ENCODE results near the gene RPS6KA1.
A peak's percentile ranks its signal among the peaks of the same experiment; 100 is the strongest.
"Not testable (repeated sequence)": the region's sequence is repeated elsewhere in the genome, so short reads cannot be mapped to it uniquely, and the experiment has no call there.

RPS6KA1 gene

DNA sequence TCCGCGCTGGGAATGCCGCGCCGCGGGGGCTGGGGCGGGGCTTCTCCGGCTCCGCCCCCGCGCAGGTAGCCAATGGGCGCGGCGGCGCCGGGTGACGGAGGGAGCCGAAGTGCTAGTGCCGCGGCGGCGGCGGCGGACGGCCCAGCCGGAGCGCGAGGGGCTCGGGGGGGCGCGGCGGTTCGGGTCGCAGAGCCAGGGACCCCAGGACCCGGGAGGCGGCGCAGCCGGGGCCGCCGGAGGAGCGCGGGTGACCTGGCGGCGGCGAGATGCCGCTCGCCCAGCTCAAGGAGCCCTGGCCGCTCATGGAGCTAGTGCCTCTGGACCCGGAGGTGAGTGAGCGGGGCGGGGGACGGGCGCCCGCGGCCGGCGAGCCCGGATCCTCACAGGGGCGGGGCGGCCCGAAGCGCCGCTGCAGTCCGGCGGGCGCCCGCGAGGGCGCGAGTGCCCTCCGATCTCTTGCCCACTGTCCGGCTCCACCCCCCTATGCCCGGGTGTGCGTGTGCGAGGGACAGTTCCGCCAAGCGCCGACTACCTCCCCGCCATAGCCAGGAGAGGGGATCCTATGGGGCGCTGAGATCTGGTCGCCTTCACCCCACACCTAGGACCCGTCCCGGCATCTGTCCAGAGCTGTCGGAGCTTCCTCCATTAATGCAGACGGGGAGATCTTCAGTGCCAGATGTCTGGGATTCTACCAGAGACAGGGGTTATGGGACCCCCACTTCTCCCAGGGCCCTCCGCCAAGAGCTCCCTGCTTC, at the start of gene RPS6KA1:
Gene RPS6KA1 (plus strand): TSS at position 107 of the 755 bp plus-strand sequence. CDS start 160 bp downstream, at position 267.
- DNase-seq, result peak in 32 of 56 donors; percentile 10 to 76 (median 42)

GRCh38 chr1:26482921-26483320, 46.6 kb upstream of the RPS6KA1 start:
- DNase-seq, result no peak

DNA sequence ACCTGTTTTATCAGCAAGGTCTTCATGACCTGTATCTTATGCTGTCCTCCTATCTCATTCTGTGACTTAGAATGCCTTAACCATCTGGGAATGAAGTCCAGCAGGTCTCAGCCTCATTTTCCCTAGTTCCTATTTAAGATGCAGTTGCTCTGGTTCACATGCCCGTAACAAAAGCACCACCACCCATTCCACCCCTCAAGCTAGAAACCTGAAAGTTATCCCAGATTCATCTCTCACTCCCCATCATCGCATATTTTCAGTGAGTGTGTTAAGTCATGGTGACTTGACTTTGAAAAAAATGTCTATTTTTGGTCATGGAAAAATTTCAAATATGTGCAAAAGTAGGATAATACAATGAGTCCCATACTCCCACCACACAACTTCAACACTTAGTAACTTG, 45.6 kb upstream of the RPS6KA1 start:
- DNase-seq, result no peak

- no peak for DNase-seq
Measured at GRCh38 chr1:26490155-26490554, 39.4 kb upstream of the RPS6KA1 start.

DNA sequence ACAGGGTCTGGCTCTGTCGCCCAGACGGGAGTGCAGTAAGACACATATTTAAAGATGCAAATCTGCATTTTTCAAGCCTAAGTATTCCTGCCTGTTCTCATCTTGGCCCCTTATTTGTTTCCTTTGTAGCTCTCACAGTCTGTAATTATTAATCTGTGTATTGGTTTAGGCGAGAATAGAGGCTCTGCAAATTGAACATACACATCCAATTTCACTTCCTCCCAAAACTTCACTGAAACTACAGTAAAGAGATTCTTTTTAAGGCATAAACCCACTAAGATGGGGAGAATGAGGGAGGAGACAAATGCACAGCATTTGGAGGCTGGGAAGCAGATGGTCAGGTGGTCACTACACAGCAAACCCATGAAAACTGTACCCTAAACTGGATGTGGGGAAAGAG, 36.3 kb upstream of the RPS6KA1 start:
- no peak for DNase-seq

GRCh38 chr1:26493938-26494337, 35.6 kb upstream of the RPS6KA1 start:
- DNase-seq, result no peak

GRCh38 chr1:26496861-26497260, 32.7 kb upstream of the RPS6KA1 start:
- DNase-seq, result peak in 1 of 56 donors; percentile 4

DNA sequence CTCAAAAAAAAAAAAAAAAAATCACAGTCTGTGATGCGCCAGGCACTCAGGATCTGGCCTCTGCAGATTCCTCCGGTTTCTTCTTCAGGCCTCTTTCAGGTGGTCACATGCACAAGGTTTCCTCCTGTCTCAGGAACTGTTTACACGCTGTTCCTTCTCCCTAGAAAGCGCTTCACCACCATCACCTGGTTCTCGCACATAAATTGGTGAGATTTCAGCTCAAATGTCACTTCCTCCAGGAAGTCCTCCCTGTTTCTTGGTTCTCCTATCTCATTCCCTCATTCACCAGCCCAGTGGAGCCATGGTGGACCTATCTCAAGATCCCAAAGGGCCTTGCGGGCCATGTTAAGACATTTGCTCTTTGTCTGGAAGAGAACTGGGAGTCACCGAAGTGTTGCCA, 30.7 kb upstream of the RPS6KA1 start:
- DNase-seq, result no peak

DNA sequence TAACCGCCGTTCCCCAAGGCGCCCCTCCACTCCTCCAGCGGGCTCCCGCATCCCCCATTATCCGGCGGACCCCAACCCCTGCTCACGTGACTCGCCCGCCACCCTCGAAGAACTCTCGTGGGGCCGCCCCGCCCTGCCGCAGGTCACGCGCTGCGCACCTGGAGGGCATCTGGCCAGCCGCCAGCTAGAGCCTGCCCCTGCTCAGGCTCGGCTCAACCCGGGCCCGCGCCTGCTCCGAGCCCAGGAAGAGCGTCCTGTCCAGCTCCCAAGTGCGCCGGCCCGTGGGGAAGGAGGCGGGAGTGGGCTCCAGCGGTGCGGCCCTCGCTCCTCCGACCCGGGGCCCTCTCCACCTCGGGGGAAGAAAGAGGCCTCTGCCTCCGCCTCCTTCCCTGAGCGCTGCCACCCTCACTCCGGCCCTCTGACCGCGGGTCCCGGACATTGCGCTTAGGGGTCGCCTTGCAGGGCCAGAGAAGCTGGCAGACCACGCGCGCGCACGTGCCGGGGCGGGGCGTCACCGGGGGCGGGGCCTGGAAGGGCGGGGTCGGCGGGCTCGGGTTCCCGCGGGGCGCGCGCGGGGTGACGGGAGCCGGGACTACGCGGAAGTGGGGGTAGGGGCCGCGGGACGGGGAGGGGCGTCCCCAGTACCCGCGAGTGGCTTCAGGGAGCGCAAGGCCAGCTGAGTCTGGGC, 28.9 kb upstream of the RPS6KA1 start:
- peak; percentile 22 to 92 (median 77) for DNase-seq

DNA sequence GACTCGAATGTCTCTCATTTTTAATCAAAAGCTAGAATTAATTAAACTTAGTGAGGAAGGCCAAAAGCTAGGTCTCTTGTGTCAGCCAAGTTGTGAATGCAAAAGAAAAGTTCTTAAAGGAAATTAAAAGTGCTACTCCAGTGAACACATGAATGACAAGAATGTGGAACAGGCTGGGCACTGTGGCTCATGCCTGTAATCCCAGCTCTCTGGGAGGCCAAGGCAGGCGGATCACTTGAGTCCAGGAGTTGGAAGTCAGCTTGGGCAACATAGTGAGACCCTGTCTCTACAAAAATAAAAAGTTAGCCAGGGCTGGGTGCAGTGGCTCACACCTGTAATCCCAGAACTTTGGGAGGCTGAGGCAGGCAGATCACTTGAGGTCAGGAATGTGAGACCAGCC, 18.9 kb upstream of the RPS6KA1 start:
- not testable (repeated sequence) for DNase-seq

- DNase-seq, result not testable (repeated sequence)
Measured at GRCh38 chr1:26515836-26516235, 13.7 kb upstream of the RPS6KA1 start.

DNA sequence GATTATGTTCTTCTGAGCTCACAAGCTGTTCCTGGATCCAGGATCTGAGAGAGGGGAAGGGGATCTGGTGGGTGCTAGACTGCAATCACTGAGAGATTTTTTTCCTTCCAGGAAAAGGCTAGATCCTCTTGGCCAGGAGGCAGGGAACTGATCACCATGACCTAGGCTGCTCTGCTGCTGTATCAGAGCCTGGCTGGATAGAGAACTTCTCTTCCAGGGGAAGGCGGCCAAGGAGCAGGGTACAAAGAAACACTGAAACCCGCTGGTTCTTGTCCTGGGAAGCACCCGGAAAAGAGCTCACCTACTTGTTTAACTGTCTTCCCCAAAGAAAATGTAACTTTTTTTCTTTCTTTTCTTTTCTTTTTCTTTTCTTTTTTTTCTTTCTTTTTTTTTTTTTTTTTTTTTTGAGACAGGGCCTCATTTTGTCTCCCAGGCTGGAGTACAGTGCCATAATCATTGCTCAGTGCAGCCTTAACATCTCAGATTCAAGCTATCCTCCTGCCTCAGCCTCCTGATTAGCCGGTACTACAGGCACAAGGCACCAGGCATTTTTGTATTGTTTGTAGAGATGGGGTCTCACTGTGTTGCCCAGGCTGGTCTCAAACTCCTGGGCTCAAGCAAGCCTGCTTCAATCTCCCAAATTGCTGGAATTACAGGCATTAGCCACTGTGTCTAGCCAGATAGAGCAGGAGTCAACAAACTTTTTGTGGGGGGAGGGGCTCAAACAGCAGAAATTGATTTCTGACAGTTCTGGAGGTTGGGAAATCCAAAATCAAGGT, 12.4 kb upstream of the RPS6KA1 start:
- DNase-seq, result no peak

DNA sequence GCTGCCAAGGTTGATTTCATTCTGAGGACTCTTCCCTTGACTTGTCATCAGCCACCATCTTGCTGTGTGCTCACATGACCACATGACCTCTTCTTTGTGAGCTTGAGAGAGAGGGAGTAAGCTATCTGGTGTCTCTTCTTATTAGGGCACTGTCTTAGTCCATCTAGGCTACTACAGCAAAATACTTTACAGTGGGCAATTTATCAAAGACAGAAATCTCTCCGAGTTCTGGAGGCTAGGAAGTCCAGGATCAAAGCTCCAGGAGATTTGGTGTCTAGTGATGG, 11.9 kb upstream of the RPS6KA1 start:
- no peak for DNase-seq

DNA sequence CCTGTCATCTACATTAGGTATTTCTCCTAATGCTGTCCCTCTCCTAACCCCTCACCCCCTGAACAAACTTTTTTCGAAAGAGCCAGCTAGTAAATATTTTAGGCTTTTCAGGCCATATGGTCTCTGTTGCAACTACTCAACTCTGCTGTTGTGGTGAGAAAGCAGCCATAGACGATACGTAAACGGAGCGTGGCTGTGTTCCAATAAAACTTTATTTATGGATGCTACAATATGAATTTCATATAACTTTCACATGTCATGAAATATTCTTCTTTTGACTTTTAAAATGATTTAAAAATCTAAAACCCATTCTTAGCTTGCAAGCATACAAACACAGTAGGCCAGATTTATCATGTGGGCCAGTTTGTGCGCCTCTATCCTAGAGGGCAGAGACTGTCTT, 11.2 kb upstream of the RPS6KA1 start:
- no peak for DNase-seq

DNA sequence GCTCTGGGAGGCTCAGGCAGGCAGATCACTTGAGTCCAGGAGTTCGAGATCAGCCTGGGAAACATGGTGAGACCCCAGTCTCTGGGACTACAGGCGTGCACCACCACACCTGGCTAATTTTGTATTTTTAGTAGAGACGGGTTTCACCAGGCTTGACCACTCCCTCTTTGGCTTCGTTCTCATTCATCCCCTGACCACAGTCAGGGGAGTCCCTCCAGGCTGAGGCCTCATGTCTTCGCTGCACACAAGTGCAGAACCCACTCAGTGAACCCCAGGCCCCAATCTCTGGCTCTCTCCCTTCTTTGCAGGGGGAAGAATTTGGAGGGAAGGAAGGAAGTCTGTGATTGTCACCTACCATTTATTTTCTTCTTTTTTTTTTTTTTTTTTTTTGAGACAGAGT, 9.2 kb upstream of the RPS6KA1 start:
- DNase-seq, result no peak

DNA sequence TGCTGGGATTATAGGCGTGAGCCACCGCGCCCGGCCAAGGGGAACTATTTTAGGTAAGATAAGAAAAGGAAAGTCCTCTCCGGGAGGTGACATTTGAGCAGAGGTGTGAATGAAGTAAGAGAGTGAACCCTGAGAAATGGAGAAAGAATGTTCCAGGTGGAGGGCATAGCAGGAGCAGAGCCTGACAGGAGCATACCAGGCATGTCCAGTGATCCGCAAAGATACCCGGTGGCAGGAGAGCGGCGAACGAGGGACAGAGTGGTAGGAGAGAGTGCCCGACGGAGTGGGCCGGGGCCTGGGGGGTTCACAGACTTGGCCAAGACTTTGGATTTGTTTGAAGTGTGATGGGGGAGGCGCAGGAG, 7.9 kb upstream of the RPS6KA1 start:
- no peak for DNase-seq

- DNase-seq, result no peak
Measured at GRCh38 chr1:26522073-26522472, 7.5 kb upstream of the RPS6KA1 start.

DNA sequence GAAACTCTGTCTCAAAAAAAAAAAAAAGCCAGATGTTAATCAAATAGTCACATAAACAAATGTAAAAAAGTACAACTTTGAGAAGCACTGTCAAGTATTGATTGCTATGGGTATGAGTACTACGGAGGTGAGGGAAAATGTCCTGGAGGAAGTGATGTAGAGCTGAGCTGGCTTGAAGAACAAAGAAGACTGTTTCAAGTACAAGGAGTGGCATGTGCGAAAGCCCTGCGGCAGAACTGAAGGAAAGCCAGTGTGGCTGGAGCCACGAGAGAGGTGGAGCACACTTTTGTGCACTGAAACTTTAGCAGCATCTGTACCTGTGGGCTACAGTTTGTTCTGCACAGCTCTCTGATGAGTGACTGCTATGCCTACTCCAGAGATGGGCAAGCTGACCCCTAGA, 5.4 kb upstream of the RPS6KA1 start:
- no peak for DNase-seq

DNA sequence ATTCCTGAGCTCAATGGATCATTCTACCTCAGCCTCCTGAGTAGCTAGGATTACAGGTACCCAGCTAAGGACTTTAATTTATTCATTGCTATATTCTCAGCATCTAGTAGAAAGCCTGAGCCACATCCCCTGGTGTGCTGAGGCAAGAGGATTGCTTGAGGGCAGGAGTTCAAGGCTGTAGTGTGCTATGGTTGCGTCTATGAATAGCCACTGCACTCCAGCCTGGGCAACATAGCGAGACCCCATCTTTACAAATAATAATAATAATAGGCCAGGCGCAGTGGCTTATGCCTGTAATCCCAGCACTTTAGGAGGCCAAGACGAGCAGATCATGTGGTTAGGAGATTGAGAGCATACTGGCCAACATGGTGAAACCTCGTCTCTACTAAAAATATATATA, 3.3 kb upstream of the RPS6KA1 start:
- no peak for DNase-seq

- peak in 1 of 56 donors; percentile 65 for DNase-seq
Measured at GRCh38 chr1:26529405-26529654, 231 bp upstream of the RPS6KA1 start.

DNA sequence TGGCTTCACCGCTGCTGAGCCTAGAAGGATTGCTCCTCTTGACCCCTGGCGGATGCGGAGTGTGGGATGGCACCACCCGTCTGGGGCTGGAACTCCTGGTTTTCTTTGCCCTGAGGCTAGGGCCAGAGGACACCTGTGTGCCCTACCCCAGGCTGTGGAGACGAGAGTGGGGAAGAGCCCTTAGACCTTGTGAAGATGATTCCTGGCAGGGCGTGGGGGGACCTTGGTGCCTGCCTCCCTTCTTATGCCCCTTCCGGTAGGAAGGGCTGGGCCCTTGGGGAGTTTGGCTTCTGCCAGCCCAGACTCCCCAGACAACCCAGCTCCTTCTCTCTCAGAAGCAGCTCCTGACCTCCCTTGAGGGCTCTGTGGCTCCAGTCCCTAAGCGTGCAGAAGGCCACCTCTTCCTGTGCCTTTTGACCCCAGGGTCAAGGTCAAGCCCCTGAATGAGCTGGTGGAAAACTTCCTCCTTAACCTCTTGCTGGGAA, 891 bp downstream of the RPS6KA1 start:
- no peak for DNase-seq

GRCh38 chr1:26530895-26531598, 1.5 kb downstream of the RPS6KA1 start:
- no peak for DNase-seq

Measured in amygdala (tissue), 56 donors.